Caki2 (cell line): ENCODE results near the gene FCER2. TPM values are rescaled to one million over a fixed set of nuclear protein-coding genes. Genes with fewer than 3 reads are reported as not detected.

Experiments
- DNase-seq: peaks from one replicate; pipeline ENCODE4 v3.0.0-alpha.2; 2015; ENCODE audit warnings: low read depth
- in situ Hi-C: cut with HindIII; loops from 2 replicates; pipeline ENCODE4 v1.10.0; 2016; ENCODE audit warnings: low sequenced_read_pairs, low pct_unique_long_range_greater_than_20kb, mixed read lengths
- total RNA-seq: library from RNA; depleted of rRNA; stranded (reverse); fragments of >200 nt; shearing (Covaris generic); gene quantifications from 2 replicates; pipeline ENCODE4 v1.2.3, GENCODE V29; 2014; ENCODE audit warnings: low replicate concordance

The FCER2 gene
- total RNA-seq, 1 experiment from 2014 or later: not detected

DNA sequence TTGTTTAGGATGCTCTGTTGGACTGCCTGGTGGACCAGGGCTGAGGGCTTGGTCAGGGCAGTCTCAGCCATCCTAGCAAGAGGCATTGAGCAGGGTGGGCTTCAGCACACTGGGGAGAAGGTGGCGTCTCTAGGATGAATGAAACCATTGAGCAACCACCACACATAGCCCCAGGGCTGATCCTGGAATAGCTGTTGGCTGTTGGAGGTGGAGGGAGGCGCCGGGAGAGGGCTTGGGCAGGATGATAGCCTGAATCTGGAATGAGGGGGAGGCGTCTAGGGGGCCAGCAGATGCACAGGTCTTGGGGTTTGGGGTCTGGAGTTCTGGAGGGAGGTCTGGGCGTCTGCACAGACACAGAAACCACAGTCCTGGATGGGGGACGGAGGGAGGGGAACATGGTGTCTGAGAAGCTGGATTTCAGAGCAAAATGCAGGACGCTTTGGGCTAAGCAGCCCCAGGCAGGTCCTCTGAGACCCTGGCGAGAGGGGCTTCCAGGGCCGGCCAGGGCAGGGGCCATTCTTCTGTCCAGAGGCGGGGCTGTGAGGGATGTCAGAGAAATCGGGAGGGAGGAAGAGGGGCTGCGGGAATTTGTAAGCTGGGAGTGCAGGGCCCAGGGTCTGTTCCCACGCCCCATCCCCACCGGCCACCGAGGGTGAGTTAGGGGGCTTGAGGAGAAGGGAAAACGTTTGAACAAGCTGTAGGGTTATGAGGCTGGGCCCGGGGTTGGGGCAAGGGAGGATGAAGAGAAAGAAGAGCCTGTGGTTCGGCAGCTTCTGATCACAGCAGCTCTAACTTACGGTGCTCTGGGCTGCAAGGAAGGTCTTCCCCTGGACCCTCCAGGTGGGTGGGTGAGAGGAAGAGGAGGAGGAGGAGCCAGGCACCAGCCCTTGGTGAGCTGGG is 16.1 kb downstream of the FCER2 start:
- DNase-seq: no peak
- in situ Hi-C loops: no loop called here

DNA sequence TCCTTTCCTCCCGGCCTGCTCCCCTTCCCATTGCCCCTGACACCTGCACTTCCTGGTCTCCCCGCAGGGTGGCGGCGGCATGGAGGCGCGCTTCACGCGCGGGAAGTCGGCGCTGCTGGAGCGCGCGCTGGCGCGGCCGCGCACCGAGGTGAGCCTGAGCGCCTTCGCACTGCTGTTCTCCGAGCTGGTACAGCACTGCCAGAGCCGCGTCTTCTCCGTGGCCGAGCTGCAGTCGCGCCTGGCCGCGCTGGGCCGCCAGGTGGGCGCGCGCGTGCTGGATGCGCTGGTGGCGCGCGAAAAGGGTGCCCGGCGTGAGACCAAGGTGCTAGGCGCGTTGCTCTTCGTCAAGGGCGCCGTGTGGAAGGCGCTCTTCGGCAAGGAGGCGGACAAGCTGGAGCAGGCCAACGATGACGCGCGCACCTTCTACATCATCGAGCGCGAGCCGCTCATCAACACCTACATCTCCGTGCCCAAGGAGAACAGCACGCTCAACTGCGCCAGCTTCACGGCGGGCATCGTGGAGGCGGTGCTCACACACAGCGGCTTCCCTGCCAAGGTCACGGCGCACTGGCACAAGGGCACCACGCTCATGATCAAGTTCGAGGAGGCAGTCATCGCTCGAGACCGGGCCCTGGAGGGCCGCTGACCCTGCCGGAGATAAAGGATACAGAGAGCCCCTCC is 19.6 kb downstream of the FCER2 start:
- no peak for DNase-seq
- in situ Hi-C loops: no loop called here

DNA sequence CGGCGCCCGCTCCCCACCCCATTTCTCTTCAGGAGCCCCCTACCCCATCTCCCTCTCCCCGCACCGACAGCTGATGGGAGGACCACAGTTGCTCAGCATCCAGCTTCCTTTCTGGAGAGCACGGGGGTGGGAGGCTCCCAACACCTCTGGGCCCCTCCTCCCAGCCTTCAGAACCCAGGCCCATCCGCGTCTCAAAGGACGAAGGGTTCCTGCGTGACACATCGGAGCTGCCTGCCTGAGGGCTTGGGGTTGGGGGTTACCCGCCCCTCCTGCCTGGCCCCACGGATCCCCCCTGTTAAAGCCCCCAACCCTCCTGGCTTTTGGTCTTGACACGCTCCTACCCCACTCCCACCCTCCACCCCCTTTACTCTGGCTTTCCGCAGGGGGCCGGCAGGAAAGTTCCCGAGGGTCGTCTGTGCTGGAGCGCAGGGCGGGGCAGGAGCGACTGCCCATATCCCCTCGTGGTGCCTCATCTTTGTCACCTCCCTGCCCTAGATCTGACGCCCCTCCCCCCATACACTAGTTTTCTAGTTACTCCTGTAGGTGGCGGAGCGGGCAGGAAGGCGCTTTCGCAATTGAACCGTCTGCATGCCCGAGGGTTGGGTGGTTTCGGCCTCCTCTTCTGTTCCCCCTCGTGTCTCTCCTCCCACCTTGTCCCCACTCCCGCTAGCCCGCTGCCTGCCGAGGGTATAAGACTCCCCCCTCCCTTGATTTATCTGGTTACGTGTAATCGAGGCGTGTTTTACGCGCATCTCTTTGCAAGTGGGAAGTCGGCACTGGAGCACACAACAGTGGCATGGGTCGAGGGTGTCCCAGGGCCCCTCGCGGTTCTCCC is 20.4 kb downstream of the FCER2 start:
- peak; percentile 31 for DNase-seq
- in situ Hi-C loops: no loop called here

DNA sequence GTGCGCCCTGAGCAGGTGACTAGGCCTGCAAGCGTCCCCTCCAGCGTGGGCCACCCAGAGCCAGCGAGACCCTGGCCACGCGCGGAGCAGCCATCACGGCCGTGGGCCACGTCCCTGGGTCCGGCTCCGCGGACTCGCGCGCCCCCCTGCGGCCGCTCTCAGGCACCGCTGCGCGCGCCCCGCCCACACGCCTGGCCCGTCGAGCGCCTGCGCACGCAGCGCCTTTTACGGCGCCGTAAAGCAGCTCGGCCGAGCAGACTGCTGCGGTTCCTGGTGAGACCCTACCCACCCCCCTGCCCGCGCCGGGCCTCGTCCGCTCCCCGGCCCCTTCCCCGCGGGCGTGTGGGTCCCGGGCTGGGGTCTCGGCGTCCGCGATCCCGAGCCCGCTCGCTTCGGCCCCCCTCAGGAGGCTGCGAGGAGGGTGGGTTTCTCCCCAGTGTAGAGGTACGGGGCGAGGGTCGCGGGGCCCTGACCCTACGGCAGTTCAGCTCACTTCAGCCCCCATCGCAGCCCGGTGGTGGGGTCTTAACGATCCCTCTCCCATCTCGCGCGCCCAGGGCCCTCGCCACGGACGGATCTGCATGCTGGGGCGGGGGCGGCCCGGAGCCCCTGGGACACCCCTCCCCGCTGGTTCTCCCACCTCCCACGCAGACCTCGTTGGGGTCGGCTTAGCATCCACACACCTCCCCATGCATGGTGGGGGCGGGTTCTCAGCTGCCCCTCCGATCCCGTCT is 21.2 kb downstream of the FCER2 start, which contains the start of gene TRAPPC5:
TRAPPC5 (plus strand) TSS at position 228 of the 734 bp plus-strand sequence. CDS start 1,421 bp downstream, outside the sequence.
- DNase-seq: peak; percentile 49
- in situ Hi-C loops: no loop called here

DNA sequence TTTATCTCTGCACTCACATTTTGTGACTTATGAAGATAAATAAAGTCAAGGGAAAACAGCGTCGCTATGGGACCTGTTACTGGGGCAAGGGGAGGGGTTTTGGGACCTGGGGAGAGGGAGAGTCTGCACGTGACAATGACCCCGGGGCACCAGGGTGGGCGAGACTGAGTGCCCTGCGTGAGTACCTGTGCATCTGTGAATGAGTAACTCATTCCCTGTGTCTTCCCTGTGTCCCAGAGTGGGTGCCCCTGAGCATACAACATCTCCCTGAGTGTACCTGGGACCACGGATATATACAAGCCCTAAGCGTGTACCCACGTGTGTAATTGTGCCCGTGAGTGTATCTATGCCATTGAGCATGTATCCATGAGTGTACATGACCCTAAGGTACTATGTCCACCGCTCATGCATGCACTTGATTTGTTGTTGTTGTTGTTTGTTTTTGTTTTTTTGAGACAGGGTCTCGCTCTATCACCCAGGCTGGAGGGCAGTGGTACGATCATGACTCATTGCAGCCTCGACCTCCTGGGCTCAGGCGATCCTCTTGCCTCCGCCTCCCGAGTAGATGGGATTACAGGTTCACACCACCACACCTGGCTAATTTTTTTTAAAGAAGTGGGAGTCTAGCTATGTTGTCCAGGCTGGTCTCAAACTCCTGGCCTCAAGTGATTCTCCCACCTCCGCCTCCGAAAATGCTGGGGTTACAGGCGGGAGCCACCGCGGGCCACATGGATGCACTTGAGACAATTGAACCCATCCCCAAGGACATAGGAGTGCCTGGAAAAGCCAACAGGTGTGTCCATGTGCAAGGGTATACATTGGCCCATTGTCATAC is 21.9 kb downstream of the FCER2 start:
- no peak for DNase-seq
- in situ Hi-C loops: no loop called here

DNA sequence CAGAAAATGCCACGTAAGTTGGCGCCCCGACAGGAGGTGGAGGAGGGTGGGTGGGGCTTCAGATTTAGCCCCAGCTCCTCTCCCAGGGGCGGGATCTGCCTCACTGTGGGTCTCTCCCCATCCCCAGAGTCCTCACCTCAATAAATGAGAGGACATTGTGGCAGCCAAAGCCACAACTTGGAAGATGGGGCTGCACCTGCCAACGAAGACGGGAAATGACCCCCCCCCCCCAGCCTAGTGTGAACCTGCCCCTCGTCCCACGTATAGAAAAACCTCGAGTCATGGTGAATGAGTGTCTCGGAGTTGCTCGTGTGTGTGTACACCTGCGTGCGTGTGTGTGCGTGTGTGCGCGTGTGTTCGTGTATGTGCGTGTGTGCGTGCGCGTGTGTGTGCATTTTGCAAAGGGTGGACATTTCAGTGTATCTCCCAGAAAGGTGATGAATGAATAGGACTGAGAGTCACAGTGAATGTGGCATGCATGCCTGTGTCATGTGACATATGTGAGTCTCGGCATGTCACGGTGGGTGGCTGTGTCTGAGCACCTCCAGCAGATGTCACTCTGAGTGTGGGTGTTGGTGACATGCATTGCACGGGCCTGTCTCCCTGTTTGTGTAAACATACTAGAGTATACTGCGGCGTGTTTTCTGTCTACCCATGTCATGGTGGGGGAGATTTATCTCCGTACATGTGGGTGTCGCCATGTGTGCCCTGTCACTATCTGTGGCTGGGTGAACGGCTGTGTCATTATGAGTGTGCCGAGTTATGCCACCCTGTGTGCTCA is 22.8 kb downstream of the FCER2 start:
- in situ Hi-C loops: no loop called here
- no peak for DNase-seq

DNA sequence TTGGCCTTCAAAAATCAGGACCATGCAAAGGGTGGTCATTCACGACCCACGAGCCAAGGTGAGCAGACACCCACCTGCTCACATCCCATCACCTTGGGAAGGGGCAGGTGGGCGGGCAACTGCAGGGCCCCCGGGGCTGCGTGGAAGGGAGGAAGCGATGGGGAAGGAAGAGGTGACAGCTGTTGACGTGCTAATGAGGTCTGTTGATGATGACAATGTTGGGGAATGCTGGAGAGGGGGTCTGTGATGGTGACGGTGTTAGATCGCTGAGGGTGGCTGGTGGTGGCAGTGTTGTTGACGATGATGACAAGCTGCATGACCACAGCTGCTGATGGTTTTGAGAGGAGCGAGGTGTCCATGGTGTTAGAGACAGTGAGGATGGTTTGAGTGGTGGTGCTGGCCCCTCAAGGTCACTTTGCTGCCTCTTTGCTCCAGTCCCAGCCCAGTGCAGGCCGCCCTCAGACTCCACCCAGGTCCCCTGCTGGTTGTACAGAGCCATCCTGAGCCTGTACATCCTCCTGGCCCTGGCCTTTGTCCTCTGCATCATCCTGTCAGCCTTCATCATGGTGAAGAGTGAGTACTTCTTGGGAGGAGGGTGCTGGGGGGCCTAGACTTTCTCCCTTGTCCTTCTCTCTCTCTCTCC is 24.1 kb downstream of the FCER2 start:
- in situ Hi-C loops: no loop called here
- DNase-seq: no peak

DNA sequence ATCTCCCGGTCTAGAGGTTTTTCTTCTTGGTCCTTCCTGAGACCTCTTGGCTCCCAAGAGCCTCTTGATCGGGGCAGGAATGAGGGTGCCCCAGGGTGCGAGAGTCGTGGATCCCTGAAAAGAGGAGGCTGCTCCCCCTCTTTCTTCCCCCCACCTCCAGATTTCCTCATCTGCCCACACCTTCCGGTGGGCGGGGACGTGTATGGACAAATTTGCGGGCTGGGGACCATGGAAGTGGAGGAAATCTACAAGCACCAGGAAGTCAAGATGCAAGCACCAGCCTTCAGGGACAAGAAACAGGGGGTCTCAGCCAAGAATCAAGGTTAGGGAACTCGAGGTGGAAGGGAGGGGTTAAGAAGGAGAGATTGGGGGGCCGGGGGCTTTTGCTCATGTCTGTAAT is 25.1 kb downstream of the FCER2 start, which contains the start of gene MCEMP1:
MCEMP1 (plus strand) TSS at position 237 of the 400 bp plus-strand sequence; CDS start at position 268, 31 bp downstream.
- in situ Hi-C loops: no loop called here
- no peak for DNase-seq

DNA sequence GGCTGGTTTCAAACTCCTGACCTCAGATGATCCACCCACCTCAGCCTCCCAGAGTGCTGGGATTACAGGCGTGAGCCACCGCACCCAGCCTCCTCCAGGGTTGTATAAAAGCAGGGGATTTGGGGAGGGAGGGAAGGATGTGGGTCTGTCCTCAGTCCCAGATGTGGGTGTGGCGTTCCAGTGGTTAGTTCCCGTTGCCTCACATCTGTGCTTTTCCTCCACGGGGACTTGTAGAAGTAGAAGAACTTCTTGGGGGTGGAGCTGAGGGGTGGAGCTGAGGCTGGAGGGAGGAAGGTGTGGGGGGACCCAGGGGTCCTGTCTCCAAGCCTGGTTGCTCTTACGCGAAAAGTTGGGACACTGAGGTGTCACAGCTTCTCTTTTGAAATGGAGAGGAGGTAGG is 25.6 kb downstream of the FCER2 start:
- in situ Hi-C loops: no loop called here
- no peak for DNase-seq

DNA sequence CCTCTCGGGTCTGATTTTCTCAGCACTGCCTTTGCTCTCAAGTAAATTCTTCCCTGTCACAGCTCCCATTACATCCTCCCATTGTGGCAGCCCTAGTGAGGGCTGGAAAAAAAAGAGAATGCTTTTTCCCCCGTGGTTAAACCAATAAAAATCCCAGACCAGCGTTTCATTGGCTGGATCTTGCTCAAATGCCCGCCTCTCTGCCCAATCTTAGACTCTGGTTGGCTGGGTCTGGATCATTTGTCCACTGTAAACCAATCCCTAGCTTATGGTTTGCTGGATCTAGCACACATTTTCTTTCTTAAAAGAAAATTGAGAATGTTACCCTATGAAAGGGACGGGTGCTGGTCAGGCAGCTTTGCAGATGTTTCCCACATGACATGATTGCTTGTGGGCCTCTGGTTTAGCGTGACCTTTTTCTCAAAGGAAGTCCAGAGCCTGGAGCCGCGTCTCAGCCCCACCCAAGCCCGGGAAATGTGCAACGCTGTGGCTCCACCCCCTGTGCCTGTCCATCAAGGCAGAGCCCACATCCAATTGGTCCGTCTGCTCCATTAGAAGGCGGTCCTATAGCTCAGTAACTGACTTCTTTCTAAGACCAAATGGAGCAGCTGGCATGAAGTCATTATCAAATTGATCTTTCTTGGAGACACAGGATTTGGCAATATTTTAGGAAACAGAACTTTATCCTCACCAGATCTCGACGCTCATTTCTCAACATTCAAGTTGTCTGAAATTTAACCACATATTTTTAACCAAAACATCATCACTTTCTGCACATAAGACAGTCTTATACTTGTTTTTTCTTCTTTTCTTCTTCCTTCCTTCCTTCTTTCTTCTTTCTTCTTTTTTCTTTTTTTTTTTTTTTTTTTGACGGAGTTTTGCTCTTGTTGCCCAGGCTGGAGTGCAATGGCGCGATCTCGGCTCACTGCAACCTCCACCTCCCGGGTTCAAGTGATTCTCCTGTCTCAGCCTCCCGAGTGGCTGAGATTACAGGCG is 27.6 kb downstream of the FCER2 start:
- peak; percentile 50 for DNase-seq
- in situ Hi-C loops: no loop called here

DNA sequence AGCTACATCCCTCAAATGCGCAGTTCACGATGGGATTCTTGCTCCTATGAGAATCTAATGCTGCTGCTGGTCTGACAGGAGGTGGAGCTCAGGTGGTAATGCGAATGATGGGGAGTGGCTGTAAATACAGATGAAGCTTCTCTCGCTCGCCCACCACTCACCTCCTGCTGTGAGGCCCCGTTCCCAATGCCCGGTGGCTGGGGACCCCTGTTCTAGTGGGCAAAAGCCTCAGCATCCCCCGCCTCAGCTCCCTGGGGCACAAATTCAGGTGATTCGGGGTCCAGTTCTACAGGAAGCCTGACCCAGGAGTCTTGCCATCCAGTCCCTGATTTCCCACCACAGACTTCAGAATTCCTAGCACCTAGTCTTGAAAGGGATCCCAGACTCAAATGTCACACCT is 29.4 kb downstream of the FCER2 start:
- no peak for DNase-seq
- in situ Hi-C loops: no loop called here

DNA sequence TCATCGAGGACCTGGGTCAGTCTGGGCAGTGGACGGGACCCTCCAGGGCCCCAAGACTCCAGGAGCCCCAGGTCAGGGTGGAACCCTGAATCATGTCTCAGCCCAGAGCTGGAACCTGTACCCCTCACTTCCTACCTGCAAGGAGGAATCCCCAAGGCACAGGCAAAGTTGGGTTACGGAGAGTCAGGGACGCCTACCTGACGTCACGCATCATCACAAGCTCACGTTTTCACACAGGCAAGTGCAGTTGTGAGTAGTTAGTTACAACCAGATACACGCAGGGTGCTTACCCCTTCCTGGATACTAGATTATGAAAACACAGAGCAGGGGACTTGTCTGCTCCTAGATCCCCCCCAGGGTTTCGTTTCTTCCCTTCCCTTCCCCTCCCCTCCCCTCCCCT is 31.1 kb downstream of the FCER2 start:
- DNase-seq: no peak
- in situ Hi-C loops: no loop called here

DNA sequence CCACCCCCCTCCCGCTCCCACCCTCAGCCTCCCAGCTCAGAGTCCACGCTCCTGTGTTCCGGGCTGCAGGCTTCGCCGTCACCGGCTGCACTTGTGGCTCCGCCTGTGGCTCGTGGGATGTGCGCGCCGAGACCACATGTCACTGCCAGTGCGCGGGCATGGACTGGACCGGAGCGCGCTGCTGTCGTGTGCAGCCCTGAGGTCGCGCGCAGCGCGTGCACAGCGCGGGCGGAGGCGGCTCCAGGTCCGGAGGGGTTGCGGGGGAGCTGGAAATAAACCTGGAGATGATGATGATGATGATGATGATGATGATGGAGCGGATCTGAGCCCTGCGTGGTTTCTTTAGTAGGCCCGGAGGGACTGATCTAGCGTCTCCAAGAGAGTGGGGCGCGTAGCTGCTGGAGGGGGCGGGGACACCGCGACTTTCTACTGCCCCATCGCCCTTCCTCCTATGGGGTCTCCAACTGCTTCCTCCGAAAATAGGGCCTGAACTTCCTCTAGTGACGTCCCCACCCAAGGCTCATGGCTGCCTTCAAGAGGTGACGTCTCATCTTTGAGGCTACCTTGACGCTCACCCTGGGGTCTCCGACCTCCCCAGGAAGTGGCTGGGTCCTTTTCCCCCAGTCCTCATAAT is 31.7 kb downstream of the FCER2 start:
- in situ Hi-C loops: no loop called here

DNA sequence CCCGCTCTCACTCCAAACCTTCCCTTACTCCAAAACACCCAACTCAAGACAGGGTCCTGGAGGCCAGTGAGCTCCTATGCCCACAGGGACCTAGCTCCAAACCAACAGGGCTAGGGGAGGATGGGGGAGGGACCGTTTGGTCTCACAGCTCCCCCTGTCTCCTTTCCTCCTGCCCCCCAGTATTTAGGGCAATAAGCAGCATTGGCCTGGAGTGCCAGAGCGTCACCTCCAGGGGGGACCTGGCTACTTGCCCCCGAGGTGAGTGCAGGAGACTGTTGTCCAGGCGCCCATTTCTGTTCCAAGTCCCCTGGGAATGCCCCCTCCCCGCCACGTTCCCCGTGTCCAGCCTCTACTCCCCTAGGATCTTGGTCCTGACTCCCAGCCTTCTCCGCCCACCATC is 32.3 kb downstream of the FCER2 start:
- no peak for DNase-seq
- in situ Hi-C loops: no loop called here

More for the DNA sequence above, 31.7 kb downstream of the FCER2 start:
- no peak for DNase-seq
